ENCODE measurements around the gene BPGM. TPM values are rescaled to one million over a fixed set of nuclear protein-coding genes. Genes with fewer than 3 reads are reported as not detected.
"Not testable (repeated sequence)": the region's sequence is repeated elsewhere in the genome, so short reads cannot be mapped to it uniquely, and the experiment has no call there.

BPGM gene
- total and polyA plus RNA-seq, 2 experiments from 2014 or later = 25.0 to 25.7 TPM

- H3K9me3 ChIP-seq (ENCODE audit: low read depth) = no peaks in the 10 kb centered on the region
- no peaks in the 10 kb centered on the region for H3K36me3 ChIP-seq (replicated peaks; ENCODE audit: insufficient read depth, low read depth)
- no peak for TF ChIP-seq CTCF (IDR thresholded peaks at IDR 0.05; ENCODE audit: poor library complexity)
- TF ChIP-seq EZH2phosphoT487 (IDR thresholded peaks at IDR 0.05; ENCODE audit: low read depth, severe bottlenecking, unreplicated experiment) = no peak
- no peak for TF ChIP-seq EZH2 (IDR thresholded peaks at IDR 0.05; ENCODE audit: borderline replicate concordance)
- H4K20me1 ChIP-seq (ENCODE audit: insufficient read depth, poor library complexity, severe bottlenecking) = no peaks in the 10 kb centered on the region
- 81% methylated on average over 3 of the region's 3 CpGs for WGBS (ENCODE audit: low lambda C conversion rate, missing lambda C conversion rate)
- H3K4me1 ChIP-seq (ENCODE audit: insufficient read depth) = peaks cover 8% of the 10 kb centered on the region
- H3K9me2 ChIP-seq (replicated peaks; ENCODE audit: insufficient read depth) = no peaks in the 10 kb centered on the region
- H3K4me2 ChIP-seq = no peak overlapping the region
- DNase-seq (ENCODE audit: low spot score) = no peak
- peaks cover 12% of the 10 kb centered on the region for H3K79me2 ChIP-seq
- H2AFZ ChIP-seq = no peak overlapping the region
- H3K27ac ChIP-seq = no peak overlapping the region
- H3K27me3 ChIP-seq = no peaks in the 10 kb centered on the region
- H3K4me3 ChIP-seq = no peak overlapping the region
These were observed 5.6 kb upstream of the BPGM start for GRCh38 chr7:134640842-134641715.

GRCh38 chr7:134641981-134642380, 4.7 kb upstream of the BPGM start:
- not testable (repeated sequence) for H3K27ac ChIP-seq, H3K27me3 ChIP-seq

GRCh38 chr7:134643131-134643530, 3.5 kb upstream of the BPGM start:
- no peaks in the 10 kb centered on the region for H4K20me1 ChIP-seq (ENCODE audit: insufficient read depth, poor library complexity, severe bottlenecking)
- peaks cover 10% of the 10 kb centered on the region for H3K4me1 ChIP-seq (ENCODE audit: insufficient read depth)
- no peaks in the 10 kb centered on the region for H3K36me3 ChIP-seq (replicated peaks; ENCODE audit: insufficient read depth, low read depth)
- no peaks in the 10 kb centered on the region for H3K9me3 ChIP-seq (ENCODE audit: low read depth)
- no peak overlapping the region for H3K4me3 ChIP-seq
- no peak overlapping the region for H3K4me2 ChIP-seq
- H3K79me2 ChIP-seq = peaks cover 13% of the 10 kb centered on the region
- TF ChIP-seq EZH2 (IDR thresholded peaks at IDR 0.05; ENCODE audit: borderline replicate concordance) = no peak
- no peak for TF ChIP-seq EZH2phosphoT487 (IDR thresholded peaks at IDR 0.05; ENCODE audit: low read depth, severe bottlenecking, unreplicated experiment)
- TF ChIP-seq CTCF (IDR thresholded peaks at IDR 0.05; ENCODE audit: poor library complexity) = no peak
- WGBS (ENCODE audit: low lambda C conversion rate, missing lambda C conversion rate) = 96% methylated on average over 1 of the region's 1 CpG
- no peaks in the 10 kb centered on the region for H3K27me3 ChIP-seq
- no peaks in the 10 kb centered on the region for H3K9me2 ChIP-seq (replicated peaks; ENCODE audit: insufficient read depth)
- no peak overlapping the region for H2AFZ ChIP-seq
- DNase-seq (ENCODE audit: low spot score) = no peak
- no peak overlapping the region for H3K27ac ChIP-seq

More at GRCh38 chr7:134641981-134642380, 4.7 kb upstream of the BPGM start:
- not testable (repeated sequence) for H2AFZ ChIP-seq; H3K4me2 ChIP-seq; H4K20me1 ChIP-seq (ENCODE audit: insufficient read depth, poor library complexity, severe bottlenecking); H3K9me3 ChIP-seq (ENCODE audit: low read depth); H3K4me3 ChIP-seq; H3K9me2 ChIP-seq (replicated peaks; ENCODE audit: insufficient read depth); H3K36me3 ChIP-seq (replicated peaks; ENCODE audit: insufficient read depth, low read depth); DNase-seq (ENCODE audit: low spot score); H3K4me1 ChIP-seq (ENCODE audit: insufficient read depth)
- WGBS (ENCODE audit: low lambda C conversion rate, missing lambda C conversion rate) = 85% methylated on average over 4 of the region's 4 CpGs
- H3K79me2 ChIP-seq = peaks cover 12% of the 10 kb centered on the region

- Histone ChIP-seq H3K4me1 (ENCODE audit: insufficient read depth) (peaks cover 10% of the 10 kb centered on the region), H3K4me2 (peak overlapping the region; percentile 90), H3K79me2 (peaks cover 29% of the 10 kb centered on the region), H3K9me3 (ENCODE audit: low read depth) (no peaks in the 10 kb centered on the region), H4K20me1 (ENCODE audit: insufficient read depth, poor library complexity, severe bottlenecking) (no peaks in the 10 kb centered on the region), H3K36me3 (replicated peaks; ENCODE audit: insufficient read depth, low read depth) (no peaks in the 10 kb centered on the region), H3K4me3 (peak overlapping the region; percentile 38), H3K27me3 (no peaks in the 10 kb centered on the region), H3K9me2 (replicated peaks; ENCODE audit: insufficient read depth) (no peaks in the 10 kb centered on the region), H2AFZ (peak overlapping the region; percentile 44), H3K27ac (peak overlapping the region; percentile 66)
- TF ChIP-seq EZH2 (IDR thresholded peaks at IDR 0.05; ENCODE audit: borderline replicate concordance) (no peak), EZH2phosphoT487 (IDR thresholded peaks at IDR 0.05; ENCODE audit: low read depth, severe bottlenecking, unreplicated experiment) (no peak), CTCF (IDR thresholded peaks at IDR 0.05; ENCODE audit: poor library complexity) (no peak)
- DNase-seq (ENCODE audit: low spot score) = no peak
- WGBS (ENCODE audit: low lambda C conversion rate, missing lambda C conversion rate) = 68% methylated on average over 5 of the region's 5 CpGs
These were observed 1.2 kb upstream of the BPGM start for GRCh38 chr7:134645478-134645877.

Measured in hepatocyte (in vitro differentiated cells).